Natural killer cell (primary cell): ENCODE results near the gene PJVK. TPM values are rescaled to one million over a fixed set of nuclear protein-coding genes. Genes with fewer than 3 reads are reported as not detected.
A peak's percentile ranks its signal among the peaks of the same experiment; 100 is the strongest.

Experiments used
- ATAC-seq, 3 donors: fragments of 150-1000 bp in 2 of 3; fragments of 200-7000 bp in 1 of 3; cut with Tn5 transposase; 1 replicate in 1 of 3; 2 replicates in 2 of 3; pipeline ENCODE4 v1.10.0; 2021; ENCODE audit warnings: mild to moderate bottlenecking in 2 of 3, moderate library complexity in 2 of 3
- DNase-seq, 2 donors: peaks; one replicate each; pipeline versions ENCODE4 v3.0.0 to v3.0.0-alpha.2; 2013 to 2021; ENCODE audit warnings: mixed read lengths in 1 of 2
- H3K27ac ChIP-seq: one replicate; pipeline ENCODE4 v1.5.1; 2013; ENCODE audit warnings: mild to moderate bottlenecking, low read length
- H3K27me3 ChIP-seq: one replicate; pipeline ENCODE4 v1.6.1; 2013; ENCODE audit warnings: low read length; ENCODE audit not compliant: control insufficient read depth, insufficient read depth
- H3K36me3 ChIP-seq: one replicate; pipeline ENCODE4 v1.6.1; 2013; ENCODE audit warnings: low read length; ENCODE audit not compliant: control insufficient read depth, insufficient read depth
- H3K4me1 ChIP-seq: one replicate; pipeline ENCODE4 v1.6.1; 2013; ENCODE audit warnings: low read length; ENCODE audit not compliant: control insufficient read depth, insufficient read depth
- H3K4me3 ChIP-seq: one replicate; pipeline ENCODE4 v1.5.1; 2013; ENCODE audit warnings: low read length
- H3K9me3 ChIP-seq: one replicate; pipeline ENCODE4 v1.6.1; 2013; ENCODE audit warnings: low read length; ENCODE audit not compliant: control insufficient read depth, insufficient read depth
- H3K27ac Mint-ChIP-seq, 2 donors: one replicate each; pipeline ENCODE4 v1.8.0; 2022; ENCODE audit warnings: mild to moderate bottlenecking in 2 of 2, mixed read lengths in 2 of 2, moderate library complexity in 1 of 2
- H3K27me3 Mint-ChIP-seq, 2 donors: one replicate each; pipeline ENCODE4 v1.8.0; 2022; ENCODE audit warnings: low read depth in 2 of 2, mixed read lengths in 2 of 2
- H3K36me3 Mint-ChIP-seq: one replicate; pipeline ENCODE4 v1.8.0; 2022; ENCODE audit warnings: mixed read lengths
- H3K4me1 Mint-ChIP-seq, 2 donors: one replicate each; pipeline ENCODE4 v1.8.0; 2022; ENCODE audit warnings: mixed read lengths in 2 of 2
- H3K4me3 Mint-ChIP-seq: one replicate; pipeline ENCODE4 v1.8.0; 2022; ENCODE audit warnings: mild to moderate bottlenecking, moderate library complexity, mixed read lengths
- H3K9me3 Mint-ChIP-seq, 2 donors: one replicate each; pipeline ENCODE4 v1.8.0; 2022; ENCODE audit warnings: mixed read lengths in 2 of 2
- WGBS: methylation state at CpG from one replicate; pipeline ENCODE4 v1.1.7; 2013; ENCODE audit warnings: missing lambda C conversion rate; ENCODE audit not compliant: insufficient coverage; 5-methylcytosine and 5-hydroxymethylcytosine counted together
- intact Hi-C: fragments of 100-400 bp; cut with micrococcal nuclease; formaldehyde crosslinking; loops from one replicate; pipeline ENCODE4 v1.14.2; 2022
- total RNA-seq, 4 donors: library from RNA; stranded (reverse); fragments of 120-200 nt in 1 of 4; gene quantifications; one replicate each; pipeline versions ENCODE4 v1.2.3 to v1.2.4, GENCODE V29; 2013 to 2022
- TF ChIP-seq, protein P1 (sequence below): fragments of 200-600 bp; IDR thresholded peaks from one replicate; pipeline ENCODE4 v1.8.0; 2022; ENCODE audit warnings: antibody characterized with exemption

Gene PJVK
- total RNA-seq, 3 donors from 2014 or later (not counting 1 experiment from before 2014, with no cell fraction given): 1.3 to 2.7 (median 2.5) TPM

- H3K27ac ChIP-seq: peak overlapping the region; percentile 83
- H3K4me1 Mint-ChIP-seq: peaks cover 33 to 37% of the 10 kb centered on the region in 2 donors
- H3K36me3 Mint-ChIP-seq: no peaks in the 10 kb centered on the region
- H3K27me3 ChIP-seq: no peaks in the 10 kb centered on the region
- H3K9me3 Mint-ChIP-seq: no peaks in the 10 kb centered on the region
- H3K27me3 Mint-ChIP-seq: no peaks in the 10 kb centered on the region
- peak overlapping the region; percentile 67 for H3K4me3 ChIP-seq
- TF ChIP-seq, protein P1, sequence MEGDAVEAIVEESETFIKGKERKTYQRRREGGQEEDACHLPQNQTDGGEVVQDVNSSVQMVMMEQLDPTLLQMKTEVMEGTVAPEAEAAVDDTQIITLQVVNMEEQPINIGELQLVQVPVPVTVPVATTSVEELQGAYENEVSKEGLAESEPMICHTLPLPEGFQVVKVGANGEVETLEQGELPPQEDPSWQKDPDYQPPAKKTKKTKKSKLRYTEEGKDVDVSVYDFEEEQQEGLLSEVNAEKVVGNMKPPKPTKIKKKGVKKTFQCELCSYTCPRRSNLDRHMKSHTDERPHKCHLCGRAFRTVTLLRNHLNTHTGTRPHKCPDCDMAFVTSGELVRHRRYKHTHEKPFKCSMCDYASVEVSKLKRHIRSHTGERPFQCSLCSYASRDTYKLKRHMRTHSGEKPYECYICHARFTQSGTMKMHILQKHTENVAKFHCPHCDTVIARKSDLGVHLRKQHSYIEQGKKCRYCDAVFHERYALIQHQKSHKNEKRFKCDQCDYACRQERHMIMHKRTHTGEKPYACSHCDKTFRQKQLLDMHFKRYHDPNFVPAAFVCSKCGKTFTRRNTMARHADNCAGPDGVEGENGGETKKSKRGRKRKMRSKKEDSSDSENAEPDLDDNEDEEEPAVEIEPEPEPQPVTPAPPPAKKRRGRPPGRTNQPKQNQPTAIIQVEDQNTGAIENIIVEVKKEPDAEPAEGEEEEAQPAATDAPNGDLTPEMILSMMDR: no peak
- peaks cover 29% of the 10 kb centered on the region for H3K4me1 ChIP-seq
- peak in 1 of 2 donors; percentile 9 for DNase-seq
- 0% methylated on average over 1 of the region's 3 CpGs for WGBS
- H3K27ac Mint-ChIP-seq: peak overlapping the region; percentile 97 to 99
- H3K36me3 ChIP-seq: no peaks in the 10 kb centered on the region
- peak overlapping the region; percentile 98 for H3K4me3 Mint-ChIP-seq
- no peak for ATAC-seq
- H3K9me3 ChIP-seq: no peaks in the 10 kb centered on the region
- intact Hi-C loops: loop anchor here (1.0 to 5.0 kb wide), 4 partner anchors 26 to 1530 kb away; partner anchors contain the start of genes CWC22, PJVK and PRKRA
Observed at GRCh38 chr2:178477443-178478129, 26.4 kb downstream of the PJVK start.

GRCh38 chr2:178478130-178478438 is 26.9 kb downstream of the PJVK start:
- H3K36me3 Mint-ChIP-seq: no peaks in the 10 kb centered on the region
- TF ChIP-seq, protein P1: no peak
- peaks cover 32% of the 10 kb centered on the region for H3K4me1 ChIP-seq
- peak overlapping the region; percentile 98 for H3K4me3 Mint-ChIP-seq
- DNase-seq (no peak), ATAC-seq (peak in 1 of 3 donors; percentile 0)
- no peaks in the 10 kb centered on the region for H3K27me3 Mint-ChIP-seq
- H3K27ac ChIP-seq: peak overlapping the region; percentile 83
- H3K4me1 Mint-ChIP-seq: peaks cover 38 to 42% of the 10 kb centered on the region in 2 donors
- peak overlapping the region; percentile 97 to 99 for H3K27ac Mint-ChIP-seq
- peak overlapping the region; percentile 67 for H3K4me3 ChIP-seq
- intact Hi-C loops: loop anchor here (1.0 to 5.0 kb wide), 4 partner anchors 27 to 1529 kb away; partner anchors contain the start of genes CWC22, PJVK and PRKRA
- no peaks in the 10 kb centered on the region for H3K27me3 ChIP-seq
- no peaks in the 10 kb centered on the region for H3K9me3 Mint-ChIP-seq
- WGBS: 2% methylated on average over 10 of the region's 10 CpGs
- H3K9me3 ChIP-seq: no peaks in the 10 kb centered on the region
- no peaks in the 10 kb centered on the region for H3K36me3 ChIP-seq

GRCh38 chr2:178478439-178479274 is 27.5 kb downstream of the PJVK start, which contains the start of gene FKBP7:
TSS of gene FKBP7 (minus strand) at chr2:178478600. CDS start at chr2:178478499, 101 bp downstream.
- Mint-ChIP-seq H3K27ac (peak within 1 kb of the TSS; percentile 97 to 99), H3K36me3 (no peaks in the 10 kb centered on the region)

More at GRCh38 chr2:178478439-178479274, 27.5 kb downstream of the PJVK start, which contains the start of gene FKBP7:
- Histone ChIP-seq H3K4me1 (peaks cover 32% of the 10 kb centered on the region), H3K27ac (peak within 1 kb of the TSS; percentile 83), H3K4me3 (peak within 1 kb of the TSS; percentile 67), H3K27me3 (no peaks in the 10 kb centered on the region), H3K36me3 (no peaks in the 10 kb centered on the region), H3K9me3 (no peaks in the 10 kb centered on the region)
- under 1% methylated on average over 56 of the region's 56 CpGs for WGBS
- Mint-ChIP-seq H3K4me1 (peaks cover 38 to 44% of the 10 kb centered on the region in 2 donors), H3K4me3 (peak within 1 kb of the TSS; percentile 98), H3K9me3 (no peaks in the 10 kb centered on the region), H3K27me3 (no peaks in the 10 kb centered on the region)
- DNase-seq (peak; percentile 83 to 95), ATAC-seq (peak; percentile 80 to 92 (median 81))
- intact Hi-C loops: loop anchor here (1.0 to 5.0 kb wide), 4 partner anchors 27 to 1529 kb away; partner anchors contain the start of genes CWC22, PJVK and PRKRA
- TF ChIP-seq, protein P1: peak; percentile 60
